ENCODE measurements around the gene ZMYND10.

ZMYND10 gene

GRCh38 chr3:50345586-50346234 is at the start of gene ZMYND10:
TSS of gene ZMYND10 (minus strand) at chr3:50345732. CDS start at chr3:50345579, 153 bp downstream.
- DNase-seq = peak; percentile 76

- DNase-seq = no peak
These were observed 47.5 kb upstream of the ZMYND10 start for GRCh38 chr3:50393061-50393460.

GRCh38 chr3:50392101-50392715 is 46.7 kb upstream of the ZMYND10 start:
- no peak for DNase-seq

- peak; percentile 70 for DNase-seq
These were observed 45.1 kb upstream of the ZMYND10 start for GRCh38 chr3:50390508-50391224.

GRCh38 chr3:50389414-50389767 is 43.9 kb upstream of the ZMYND10 start:
- DNase-seq = no peak

- no peak for DNase-seq
These were observed 43.3 kb upstream of the ZMYND10 start for GRCh38 chr3:50388720-50389413.

GRCh38 chr3:50388016-50388719 is 42.6 kb upstream of the ZMYND10 start:
- DNase-seq = no peak

GRCh38 chr3:50385754-50386153 is 40.2 kb upstream of the ZMYND10 start:
- no peak for DNase-seq

GRCh38 chr3:50383750-50384149 is 38.2 kb upstream of the ZMYND10 start:
- no peak for DNase-seq

GRCh38 chr3:50382722-50383121 is 37.2 kb upstream of the ZMYND10 start:
- no peak for DNase-seq

GRCh38 chr3:50381383-50381782 is 35.9 kb upstream of the ZMYND10 start:
- DNase-seq = no peak

GRCh38 chr3:50380405-50381085 is 35.0 kb upstream of the ZMYND10 start:
- no peak for DNase-seq

- DNase-seq = no peak
These were observed 33.2 kb upstream of the ZMYND10 start for GRCh38 chr3:50378757-50379156.

GRCh38 chr3:50378024-50378423 is 32.5 kb upstream of the ZMYND10 start:
- no peak for DNase-seq

- no peak for DNase-seq
These were observed 29.9 kb upstream of the ZMYND10 start for GRCh38 chr3:50375258-50375931.

- no peak for DNase-seq
These were observed 29.1 kb upstream of the ZMYND10 start for GRCh38 chr3:50374363-50375257.

GRCh38 chr3:50373146-50374051 is 27.9 kb upstream of the ZMYND10 start:
- DNase-seq = no peak

GRCh38 chr3:50372349-50372748 is 26.8 kb upstream of the ZMYND10 start:
- no peak for DNase-seq

GRCh38 chr3:50371133-50371685 is 25.7 kb upstream of the ZMYND10 start:
- no peak for DNase-seq
